GM18519 (cell line): ENCODE results near the gene RAP1GAP2.
"Not testable (repeated sequence)": the region's sequence is repeated elsewhere in the genome, so short reads cannot be mapped to it uniquely, and the experiment has no call there.

ENCODE experiments used
- ATAC-seq: cut with Tn5 transposase; IDR thresholded peaks from one replicate; pipeline ENCODE4 v1.9.1; 2021; ENCODE audit warnings: mild to moderate bottlenecking, moderate library complexity; ENCODE audit not compliant: unreplicated experiment, low FRiP score

RAP1GAP2 gene

DNA sequence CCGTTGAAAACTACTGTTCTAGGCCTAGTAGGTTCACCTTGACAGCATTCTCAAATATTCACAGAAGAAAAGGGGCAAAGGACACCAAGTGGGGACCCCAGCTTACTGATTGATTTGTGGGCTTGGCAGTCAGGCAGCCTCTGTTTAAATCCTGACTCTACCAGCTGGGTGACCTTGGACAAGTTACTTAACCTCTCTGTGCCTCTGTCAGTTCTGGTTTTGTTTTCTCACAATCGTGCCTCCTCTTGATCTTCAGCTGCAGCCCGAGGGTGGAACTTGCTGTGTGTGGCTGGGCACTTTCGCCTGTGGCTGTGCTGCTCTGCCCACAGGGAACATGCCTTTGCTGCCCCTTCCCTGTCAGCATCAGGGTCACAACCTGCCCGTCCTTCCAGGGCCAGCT lies 17.8 kb downstream of the RAP1GAP2 start:
- ATAC-seq = no peak

GRCh38 chr17:2814481-2815341 lies 18.5 kb downstream of the RAP1GAP2 start:
- no peak for ATAC-seq

DNA sequence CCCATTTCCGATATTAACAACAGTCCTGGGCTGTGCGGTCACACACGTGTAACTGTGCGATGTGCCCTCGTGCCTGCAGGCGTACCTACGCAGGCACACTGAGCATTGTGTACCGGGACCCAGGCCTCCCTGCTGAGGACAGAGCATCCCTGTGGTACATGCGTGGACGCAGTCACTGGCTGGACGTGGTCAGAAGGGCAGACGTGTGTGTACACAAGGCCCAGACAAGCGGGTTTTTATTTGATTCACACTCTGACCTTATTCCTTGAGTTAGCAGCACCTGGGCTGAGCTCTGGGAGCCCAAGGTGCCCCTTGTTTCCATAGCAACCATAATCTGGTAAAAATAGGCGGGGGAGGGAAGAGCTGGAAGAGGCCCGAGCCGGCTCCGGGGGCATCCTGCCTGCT lies 19.5 kb downstream of the RAP1GAP2 start:
- no peak for ATAC-seq

DNA sequence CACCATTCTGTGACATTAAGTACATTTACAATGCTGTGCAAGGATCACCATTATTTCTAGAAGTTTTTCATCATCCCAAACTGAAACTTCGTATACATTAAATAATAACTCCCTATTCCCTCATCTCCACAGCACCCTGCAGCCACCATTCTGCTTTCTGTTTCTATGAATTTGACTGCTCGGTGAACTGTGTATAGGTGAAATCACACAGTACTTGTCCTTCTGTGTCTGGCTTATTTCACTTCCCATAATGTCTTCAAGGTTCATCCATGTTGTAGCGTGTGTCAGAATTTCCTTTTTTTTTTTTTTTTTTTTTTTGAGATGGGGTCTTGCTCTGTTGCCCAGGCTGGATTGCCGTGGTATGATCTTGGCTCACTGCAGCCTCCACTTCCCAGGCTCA lies 20.4 kb downstream of the RAP1GAP2 start:
- ATAC-seq = no peak

DNA sequence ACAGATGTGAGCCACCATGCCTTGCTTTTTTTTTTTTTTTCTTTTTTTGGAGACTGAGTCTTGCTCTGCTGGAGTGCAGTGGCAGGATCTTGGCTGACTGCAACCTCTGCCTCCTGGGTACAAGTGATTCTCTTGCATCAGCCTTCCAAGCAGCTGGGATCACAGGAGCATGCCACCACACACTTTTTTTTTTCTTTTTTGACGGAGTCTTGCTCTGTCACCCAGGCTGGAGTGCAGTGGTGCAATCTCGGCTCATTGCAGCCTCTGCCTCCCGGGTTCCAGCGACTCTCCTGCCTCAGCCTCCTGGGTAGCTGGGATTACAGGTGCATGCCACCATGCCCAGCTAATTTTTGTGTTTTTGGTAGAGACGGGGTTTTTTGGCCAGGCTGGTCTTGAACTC lies 23.1 kb downstream of the RAP1GAP2 start:
- not testable (repeated sequence) for ATAC-seq

- ATAC-seq = no peak
These were observed 23.8 kb downstream of the RAP1GAP2 start for GRCh38 chr17:2819921-2820501.

GRCh38 chr17:2821868-2822267 lies 25.6 kb downstream of the RAP1GAP2 start:
- ATAC-seq = no peak

GRCh38 chr17:2822358-2822757 lies 26.1 kb downstream of the RAP1GAP2 start:
- ATAC-seq = no peak

DNA sequence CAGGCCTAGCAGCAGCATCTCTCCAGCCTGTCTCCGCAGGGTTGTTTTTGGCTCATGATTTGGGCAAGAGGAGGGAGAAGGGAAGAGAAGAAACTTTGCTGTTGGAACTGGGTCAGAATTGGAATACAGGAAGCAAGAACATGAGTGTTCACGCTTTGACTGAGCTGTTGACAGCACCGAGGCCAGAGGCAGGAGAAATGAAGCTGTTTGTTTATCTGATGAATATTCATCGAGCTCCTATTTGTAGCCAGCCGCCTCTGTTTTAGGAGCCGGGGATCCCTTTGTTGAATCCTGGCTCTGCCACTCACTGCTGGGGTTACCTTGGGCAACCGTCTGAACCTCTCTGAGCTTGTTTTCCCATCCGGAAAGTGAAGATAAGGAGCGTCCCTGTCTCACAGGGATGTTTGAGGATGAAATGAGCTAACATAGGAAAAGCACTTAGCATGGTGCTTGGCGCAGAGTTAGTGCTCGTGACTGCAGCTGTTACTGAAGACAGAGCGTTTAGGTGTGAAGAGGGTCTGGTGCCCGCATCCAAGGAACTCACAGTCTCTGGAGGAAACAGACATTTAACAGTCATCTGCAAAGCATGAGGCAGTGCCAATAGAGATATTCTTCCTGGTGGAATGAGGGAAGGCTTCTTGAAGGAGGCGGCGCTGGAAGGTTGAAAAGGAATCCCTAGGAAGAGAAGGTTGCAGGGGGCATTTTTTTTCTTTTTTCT lies 29.2 kb downstream of the RAP1GAP2 start:
- ATAC-seq = no peak

- no peak for ATAC-seq
These were observed 32.3 kb downstream of the RAP1GAP2 start for GRCh38 chr17:2828397-2829038.

DNA sequence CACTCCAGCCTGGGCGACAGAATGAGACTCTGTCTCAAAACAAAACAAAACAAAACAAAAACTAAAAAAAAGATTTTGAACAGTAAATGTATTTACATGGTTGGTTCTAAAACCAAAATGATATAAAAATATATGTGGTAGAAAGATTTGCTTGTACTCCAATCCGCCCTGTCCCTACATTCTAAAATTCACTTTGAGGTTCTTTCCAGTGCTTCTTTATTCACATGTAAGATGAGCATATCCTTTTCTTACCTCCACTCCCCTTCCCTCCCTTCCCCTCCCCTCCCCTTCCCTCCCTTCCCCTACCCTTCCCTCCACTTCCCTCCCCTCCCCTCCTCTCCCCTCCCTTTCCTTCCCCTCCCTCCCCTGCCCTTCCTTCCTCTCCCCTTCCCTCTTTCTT lies 34.4 kb downstream of the RAP1GAP2 start:
- no peak for ATAC-seq

- ATAC-seq = no peak
These were observed 39.5 kb downstream of the RAP1GAP2 start for GRCh38 chr17:2835780-2836179.

- ATAC-seq = no peak
These were observed 40.9 kb downstream of the RAP1GAP2 start for GRCh38 chr17:2837147-2837561.

GRCh38 chr17:2841606-2842005 lies 45.4 kb downstream of the RAP1GAP2 start:
- ATAC-seq = no peak

DNA sequence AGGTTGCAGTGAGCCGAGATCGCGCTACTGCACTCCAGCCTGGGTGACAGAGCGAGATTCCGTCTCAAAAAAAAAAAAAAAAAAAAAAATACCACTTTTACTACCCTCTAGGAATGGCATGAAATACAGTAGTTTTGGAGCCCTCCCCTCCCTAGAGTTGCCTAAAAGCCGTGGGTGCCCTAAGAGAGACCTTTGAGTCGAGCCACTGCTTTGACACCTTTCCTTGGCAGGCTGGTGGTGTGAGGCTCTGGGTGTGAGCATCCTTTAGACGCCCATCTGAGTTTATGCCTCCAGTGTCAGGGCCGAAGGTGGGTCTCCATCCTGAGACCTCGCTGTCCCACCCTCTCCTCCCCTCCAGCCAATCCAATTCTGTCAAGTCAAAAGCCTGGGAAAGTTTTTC lies 46.2 kb downstream of the RAP1GAP2 start:
- ATAC-seq = no peak

GRCh38 chr17:2844416-2844815 lies 48.2 kb downstream of the RAP1GAP2 start:
- ATAC-seq = no peak

DNA sequence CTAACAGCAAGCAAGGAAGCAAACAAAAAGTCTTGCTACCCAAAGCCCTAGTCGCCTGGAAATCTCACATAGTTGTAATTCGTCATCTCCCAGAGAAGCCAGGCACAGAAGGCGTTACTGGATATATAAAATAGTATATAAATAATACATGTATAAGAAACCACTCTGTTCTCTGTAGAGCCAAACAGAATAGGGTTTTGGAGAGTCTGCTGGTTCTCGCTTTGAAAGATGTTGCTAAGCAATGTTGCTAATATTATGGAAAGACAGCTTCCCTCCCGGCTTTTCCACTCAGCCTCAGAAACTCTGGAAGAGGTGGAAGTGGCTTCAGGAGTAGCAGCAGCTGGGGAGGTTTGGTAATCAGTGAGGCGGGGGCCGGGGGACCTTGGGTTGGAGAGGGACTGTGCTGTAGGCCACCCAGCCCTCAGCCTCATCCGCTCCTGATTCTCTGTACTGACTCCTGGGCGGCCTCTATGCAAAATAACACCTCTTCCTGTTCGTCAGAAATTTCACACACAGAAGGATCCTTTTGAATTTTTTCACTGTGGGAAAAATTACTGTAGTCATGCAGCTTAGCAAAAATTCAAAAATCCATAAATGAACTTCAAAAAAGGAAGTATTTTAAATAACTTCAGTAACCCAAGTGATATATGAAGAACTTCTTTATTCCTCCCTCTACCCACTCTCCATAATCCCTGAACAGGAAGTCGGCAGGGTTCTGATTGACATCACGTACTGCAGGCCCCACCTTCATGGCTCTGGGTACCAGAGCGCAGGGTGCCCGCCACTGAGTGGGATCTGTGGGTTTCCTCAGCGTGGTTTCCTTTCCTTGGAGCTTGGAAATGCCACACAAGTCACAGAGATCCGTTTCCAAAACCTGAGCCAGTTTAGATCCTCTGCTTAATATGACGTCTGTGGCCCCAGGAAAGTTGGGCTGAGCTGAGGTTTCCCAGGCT lies 51.4 kb downstream of the RAP1GAP2 start:
- no peak for ATAC-seq

GRCh38 chr17:2849327-2849670 lies 53.1 kb downstream of the RAP1GAP2 start:
- no peak for ATAC-seq

- ATAC-seq = no peak
These were observed 54.8 kb downstream of the RAP1GAP2 start for GRCh38 chr17:2850991-2851390.

GRCh38 chr17:2851615-2852014 lies 55.4 kb downstream of the RAP1GAP2 start:
- no peak for ATAC-seq
